Urothelium cell line (cell line): ENCODE measurements around the gene PRPF39.

Experiments
- DNase-seq: peaks from one replicate; pipeline ENCODE4 v3.0.0; 2011; ENCODE audit warnings: low spot score, mixed read lengths
- FAIRE-seq: peaks from 2 replicates; lab custom pipeline; 2011; peaks lifted over from hg19 to GRCh38; lab: Jason Lieb, UNC

The PRPF39 gene, protein sequence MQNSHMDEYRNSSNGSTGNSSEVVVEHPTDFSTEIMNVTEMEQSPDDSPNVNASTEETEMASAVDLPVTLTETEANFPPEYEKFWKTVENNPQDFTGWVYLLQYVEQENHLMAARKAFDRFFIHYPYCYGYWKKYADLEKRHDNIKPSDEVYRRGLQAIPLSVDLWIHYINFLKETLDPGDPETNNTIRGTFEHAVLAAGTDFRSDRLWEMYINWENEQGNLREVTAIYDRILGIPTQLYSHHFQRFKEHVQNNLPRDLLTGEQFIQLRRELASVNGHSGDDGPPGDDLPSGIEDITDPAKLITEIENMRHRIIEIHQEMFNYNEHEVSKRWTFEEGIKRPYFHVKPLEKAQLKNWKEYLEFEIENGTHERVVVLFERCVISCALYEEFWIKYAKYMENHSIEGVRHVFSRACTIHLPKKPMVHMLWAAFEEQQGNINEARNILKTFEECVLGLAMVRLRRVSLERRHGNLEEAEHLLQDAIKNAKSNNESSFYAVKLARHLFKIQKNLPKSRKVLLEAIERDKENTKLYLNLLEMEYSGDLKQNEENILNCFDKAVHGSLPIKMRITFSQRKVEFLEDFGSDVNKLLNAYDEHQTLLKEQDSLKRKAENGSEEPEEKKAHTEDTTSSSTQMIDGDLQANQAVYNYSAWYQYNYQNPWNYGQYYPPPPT

DNA sequence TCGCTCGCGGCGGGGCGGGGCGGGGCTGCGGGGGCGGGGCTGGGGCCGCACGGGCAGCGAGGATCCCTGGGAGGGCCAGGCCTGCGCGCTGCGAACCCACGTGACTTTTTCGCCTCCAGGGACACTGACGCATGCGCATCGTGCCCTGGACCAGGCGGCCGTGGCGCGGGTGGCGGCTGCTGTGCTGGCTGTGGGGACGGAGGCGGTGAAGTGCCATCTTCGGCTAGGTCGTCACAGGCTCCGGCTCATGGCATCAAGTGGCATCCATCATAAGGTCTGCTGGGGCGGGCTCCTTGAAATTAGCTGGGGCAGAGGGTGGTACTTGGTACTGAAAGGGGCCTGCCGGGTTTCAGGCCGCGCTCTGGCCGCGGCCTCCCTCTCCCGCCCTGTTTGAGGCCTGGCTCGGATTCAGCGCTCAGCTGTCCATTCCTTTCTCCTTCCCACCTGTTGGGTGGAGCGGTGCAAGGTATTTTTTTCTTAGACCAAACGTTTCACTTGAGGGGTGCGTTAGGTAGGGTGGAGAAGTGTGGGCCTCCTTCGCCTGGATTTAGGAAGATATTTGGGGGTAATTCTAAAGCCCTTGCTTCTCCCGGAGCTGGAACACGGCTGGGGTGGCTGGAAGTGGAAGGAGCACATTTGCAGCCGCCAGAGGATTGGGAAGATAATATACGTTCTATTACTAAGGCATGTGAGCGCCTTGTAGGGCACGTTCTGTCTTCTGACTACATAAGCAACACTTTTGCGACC, at the start of gene PRPF39:
PRPF39 (plus strand) TSS at position 141 of the 747 bp plus-strand sequence. CDS start 11,124 bp downstream, outside the sequence.
- FAIRE-seq (peak; percentile 98), DNase-seq (peak; percentile 100)

DNA sequence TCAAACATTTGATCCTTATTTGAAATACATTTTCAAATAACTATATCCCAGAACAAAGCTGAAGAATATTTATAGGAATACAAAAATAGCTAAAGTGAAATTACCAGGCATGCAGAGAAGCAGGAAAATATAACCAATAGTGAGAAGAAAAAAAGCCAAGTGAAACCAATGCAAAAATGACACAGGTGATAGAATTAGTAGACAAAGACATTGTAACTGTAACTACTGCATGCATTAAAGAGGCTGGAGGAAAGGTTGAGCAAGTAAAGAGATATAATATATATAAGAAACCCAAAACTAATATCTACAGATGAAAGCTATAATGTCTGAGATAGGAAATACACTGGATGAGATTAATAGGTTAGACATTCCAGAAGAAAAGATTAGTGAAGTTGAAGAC, 49.2 kb upstream of the PRPF39 start:
- DNase-seq (no peak), FAIRE-seq (no peak)

DNA sequence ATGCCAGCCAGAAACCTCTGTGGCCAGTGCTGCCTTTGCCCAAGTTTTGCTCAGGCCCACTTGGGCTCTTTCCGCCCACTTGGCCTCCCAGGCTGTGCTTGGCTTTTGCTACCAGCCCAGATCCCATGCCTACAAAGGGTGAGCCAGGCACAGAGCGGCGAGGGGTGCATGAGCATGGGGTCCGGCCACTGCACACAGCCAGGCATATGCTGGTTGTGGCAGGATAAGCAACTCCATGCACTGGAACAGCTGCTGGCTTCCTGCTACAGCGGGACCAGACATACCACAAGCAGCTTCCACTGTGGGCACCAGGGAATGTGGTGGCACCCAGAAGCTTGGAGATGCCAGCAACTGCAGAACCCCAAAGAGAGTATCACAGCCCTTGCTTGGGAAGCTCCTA, 45.7 kb upstream of the PRPF39 start:
- peak; percentile 71 for FAIRE-seq
- DNase-seq: no peak

DNA sequence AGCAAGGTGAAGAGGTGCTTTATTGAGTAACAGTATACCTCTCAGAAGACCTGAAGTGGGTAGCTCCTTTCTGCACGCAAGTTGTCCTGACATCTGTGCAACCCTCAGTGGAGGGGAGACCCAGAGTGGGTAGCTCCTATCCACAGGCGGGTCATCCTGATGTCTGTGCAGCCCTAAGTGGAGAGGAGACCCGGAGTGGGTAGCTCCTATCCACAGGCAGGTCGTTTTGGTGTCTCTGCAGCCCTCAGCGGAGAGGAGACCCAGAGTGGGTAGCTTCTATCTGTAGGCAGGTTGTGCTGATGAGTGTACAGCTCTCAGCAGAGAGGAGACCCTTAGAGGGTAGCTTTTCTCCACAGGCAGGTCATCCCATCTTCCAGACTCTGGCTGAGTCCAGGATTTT, 45.1 kb upstream of the PRPF39 start:
- DNase-seq (no peak), FAIRE-seq (no peak)

DNA sequence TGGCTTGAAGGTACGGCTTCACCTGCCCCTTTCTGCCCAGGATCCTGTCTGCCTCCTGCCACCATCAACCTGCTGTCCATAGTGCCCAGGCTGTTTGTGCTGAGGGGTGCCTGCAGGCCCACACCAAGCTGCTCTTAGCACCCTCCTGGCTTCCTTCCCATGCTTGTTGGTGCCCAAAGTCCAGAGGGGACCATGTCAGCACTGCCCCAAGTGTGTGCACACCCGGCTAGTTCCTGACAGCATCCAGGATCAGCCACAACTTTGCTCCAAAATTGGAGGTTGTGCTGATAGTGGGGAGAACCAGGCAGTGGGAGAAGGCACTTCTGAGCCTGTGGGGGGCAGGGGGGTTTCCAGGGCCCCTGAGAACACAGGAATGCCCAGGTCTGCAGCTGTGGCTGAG, 44.5 kb upstream of the PRPF39 start:
- FAIRE-seq: peak; percentile 55
- no peak for DNase-seq

DNA sequence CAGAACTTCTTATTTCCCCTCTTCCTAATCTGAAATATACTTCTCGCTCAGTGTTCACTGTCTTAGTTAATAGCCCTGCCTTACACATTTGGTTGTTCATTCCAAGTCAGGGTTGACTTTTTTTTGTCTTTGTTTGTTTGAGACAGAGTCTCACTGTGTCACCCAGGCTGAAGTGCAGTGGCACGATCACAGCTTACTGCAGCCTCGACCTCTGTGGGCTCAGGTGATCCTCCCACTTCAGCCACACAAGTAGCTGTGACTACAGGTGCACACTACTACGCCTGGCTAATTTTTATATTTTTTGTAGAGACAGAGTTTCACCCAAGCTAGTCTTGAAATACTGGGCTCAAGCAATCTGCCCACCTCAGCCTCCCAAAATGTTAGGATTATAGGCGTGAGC, 42.3 kb upstream of the PRPF39 start:
- FAIRE-seq: no peak
- no peak for DNase-seq

DNA sequence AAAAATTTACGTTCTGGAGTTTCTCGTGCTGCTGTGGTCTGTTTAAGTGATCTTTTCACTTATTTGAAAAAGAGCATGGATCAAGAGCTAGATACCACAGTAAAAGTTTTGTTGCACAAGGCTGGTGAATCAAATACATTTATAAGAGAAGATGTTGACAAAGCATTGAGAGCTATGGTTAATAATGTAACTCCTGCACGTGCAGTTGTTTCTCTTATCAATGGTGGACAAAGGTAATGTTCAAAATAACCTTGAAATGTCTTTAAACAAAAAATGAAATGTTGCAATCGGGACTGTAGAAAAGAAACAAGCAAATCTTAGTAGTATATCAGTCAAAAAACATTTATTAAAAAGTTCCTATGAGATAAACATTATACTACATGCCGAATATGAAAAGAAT, 39.3 kb upstream of the PRPF39 start:
- DNase-seq: no peak
- FAIRE-seq: no peak

DNA sequence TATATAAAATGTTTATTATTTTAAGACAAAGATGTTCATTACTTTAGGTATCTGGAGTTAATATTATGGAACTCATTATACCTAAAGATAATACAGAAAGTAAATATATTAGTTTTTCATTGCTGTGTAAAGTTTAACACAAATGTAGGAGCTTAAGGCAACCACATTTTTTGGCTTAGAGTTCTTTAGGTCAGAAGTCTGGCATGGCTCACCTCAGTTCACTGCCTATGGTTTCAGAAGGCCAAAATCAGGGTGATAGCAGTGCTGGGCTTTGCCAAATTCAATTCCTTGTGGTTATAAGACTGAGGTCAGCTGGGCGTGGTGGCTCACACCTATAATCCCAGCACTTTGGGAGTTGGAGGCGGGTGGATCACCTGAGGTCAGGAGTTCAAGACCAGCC, 35.5 kb upstream of the PRPF39 start:
- DNase-seq (no peak), FAIRE-seq (no peak)

DNA sequence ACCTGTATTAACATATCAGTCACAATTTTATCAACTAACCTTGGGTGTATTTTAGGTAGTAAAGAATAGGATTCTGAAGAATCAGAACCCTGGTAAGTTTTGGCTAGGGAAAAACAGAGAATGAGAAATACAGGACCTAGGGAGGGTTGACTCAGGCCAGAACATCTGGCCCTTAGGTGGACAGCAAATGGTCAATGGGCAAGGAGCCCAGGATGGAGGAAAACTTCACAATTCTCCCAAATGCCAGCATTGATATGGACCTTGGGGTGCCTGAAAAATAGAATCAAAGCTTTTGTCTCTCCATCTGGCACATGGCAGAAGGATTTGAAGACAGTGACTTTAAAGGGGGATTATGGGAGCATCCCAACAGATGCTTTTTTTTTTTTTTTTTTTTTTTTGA, 32.7 kb upstream of the PRPF39 start:
- FAIRE-seq (no peak), DNase-seq (no peak)

DNA sequence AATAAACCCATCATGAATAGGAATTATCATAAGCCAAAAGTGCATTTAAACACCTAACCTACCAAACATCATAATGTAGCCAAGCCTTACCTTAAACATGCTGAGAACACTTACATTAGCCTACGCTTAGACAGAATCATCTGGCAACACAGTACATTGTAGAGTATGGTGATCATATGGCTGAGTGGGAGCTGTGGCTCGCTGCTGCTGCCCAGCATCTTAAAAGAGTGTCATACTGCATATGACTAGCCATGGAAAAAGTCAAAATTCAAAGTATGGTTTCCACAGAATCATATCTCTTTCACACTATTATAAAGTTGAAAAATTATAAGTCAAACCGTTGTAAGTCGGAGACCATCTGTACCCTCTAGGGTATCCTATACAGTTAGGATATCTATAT, 32.0 kb upstream of the PRPF39 start:
- peak; percentile 27 for FAIRE-seq
- DNase-seq: no peak

DNA sequence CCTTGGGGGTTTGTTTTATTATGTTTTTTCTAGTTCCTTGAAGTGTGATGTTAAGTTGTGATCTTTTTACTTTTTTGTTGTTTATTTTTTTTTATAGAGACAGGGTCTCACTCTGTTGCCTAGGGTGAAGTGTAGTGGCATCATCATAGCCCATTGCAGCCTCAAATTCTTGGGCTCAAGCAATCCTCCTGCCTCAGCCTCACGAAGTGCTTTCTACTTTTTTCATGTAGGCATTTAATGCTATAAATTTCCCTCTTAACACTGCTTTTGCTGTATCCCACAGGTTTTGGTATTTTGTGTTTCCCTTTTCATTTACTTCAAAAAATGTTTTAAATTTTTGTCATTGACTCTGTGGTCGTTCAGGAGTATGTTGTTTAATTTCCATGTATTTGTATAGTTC, 26.6 kb upstream of the PRPF39 start:
- DNase-seq (no peak), FAIRE-seq (no peak)

DNA sequence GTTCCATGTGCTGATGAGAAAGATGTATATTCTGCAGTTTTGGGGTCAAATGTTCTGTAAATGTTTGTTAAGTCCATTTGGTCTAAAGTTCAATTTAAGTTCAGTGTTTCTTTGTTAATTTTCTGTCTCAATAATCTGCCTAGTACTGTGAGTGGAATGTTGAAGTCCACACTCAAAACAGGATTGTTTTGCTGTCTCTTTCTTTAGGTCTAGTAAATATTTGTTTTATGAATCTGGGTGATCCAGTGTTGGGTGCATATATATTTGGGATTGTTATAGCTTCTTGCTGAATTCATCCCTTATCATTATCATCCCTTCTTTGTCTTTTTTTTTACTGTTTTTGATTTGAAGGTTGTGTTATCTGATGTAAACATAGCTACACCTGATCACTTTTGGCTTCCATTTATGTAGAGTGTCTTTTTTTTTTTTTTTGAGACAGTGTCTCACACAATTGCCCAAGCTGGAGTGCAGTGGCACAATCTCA, 26.0 kb upstream of the PRPF39 start:
- DNase-seq: no peak
- no peak for FAIRE-seq

DNA sequence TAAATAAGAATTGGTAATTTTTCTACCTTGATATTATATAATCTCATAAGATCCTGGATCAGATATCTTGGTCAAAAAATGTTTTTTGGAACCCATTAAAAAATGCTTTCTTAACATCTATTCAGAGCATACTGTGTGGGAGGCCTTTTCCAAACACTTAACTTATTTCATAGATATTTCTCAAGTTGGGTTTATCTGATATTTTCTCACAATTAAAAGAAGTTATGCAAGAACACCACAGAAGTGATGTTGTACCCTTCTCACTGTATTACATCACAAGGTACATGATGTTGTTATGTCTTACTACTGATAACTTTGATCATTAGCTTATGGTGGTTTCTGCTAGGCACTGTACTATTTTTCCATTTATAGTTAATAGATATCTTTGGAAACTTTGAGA, 23.4 kb upstream of the PRPF39 start:
- no peak for FAIRE-seq
- no peak for DNase-seq

DNA sequence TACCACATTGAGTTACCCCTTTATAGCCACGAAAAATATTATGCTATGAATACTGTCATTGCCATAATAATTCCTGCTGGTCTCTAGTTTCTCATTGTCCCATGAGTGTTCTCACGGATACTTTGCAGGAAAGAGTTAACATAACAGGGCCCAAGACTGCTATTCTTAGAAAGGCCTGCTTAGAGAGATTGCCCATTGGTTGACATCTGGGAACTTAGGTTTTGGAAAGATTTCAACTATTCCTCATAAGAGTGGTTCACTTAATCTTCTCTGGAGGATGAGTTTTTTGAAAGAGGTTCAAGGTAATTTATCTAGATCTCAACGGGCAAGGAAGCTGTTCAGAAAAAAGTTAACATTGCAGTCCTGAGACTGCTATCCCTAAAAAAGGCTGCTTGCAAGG, 18.4 kb upstream of the PRPF39 start:
- FAIRE-seq: no peak

DNA sequence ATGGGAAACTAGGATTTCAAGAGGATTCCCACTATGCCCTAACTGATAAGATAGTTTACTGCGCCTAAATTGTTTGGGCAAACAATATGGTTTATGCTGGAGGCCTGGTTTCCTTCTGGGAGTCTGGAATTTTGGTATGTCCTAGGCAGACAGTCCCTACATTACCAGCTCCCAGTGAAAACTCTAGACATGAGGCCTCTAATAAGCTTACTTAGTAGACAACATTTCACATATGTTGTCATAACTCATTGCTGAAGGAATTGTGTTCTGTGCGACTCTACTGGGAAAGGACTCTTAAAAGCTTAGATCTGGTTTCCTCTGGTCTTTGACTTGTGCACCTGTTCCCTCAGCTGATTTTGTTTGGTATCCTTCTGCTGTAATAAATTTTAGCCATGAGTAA, 18.0 kb upstream of the PRPF39 start:
- no peak for FAIRE-seq
- DNase-seq: no peak

More for the DNA sequence above, 18.4 kb upstream of the PRPF39 start:
- DNase-seq: no peak

DNA sequence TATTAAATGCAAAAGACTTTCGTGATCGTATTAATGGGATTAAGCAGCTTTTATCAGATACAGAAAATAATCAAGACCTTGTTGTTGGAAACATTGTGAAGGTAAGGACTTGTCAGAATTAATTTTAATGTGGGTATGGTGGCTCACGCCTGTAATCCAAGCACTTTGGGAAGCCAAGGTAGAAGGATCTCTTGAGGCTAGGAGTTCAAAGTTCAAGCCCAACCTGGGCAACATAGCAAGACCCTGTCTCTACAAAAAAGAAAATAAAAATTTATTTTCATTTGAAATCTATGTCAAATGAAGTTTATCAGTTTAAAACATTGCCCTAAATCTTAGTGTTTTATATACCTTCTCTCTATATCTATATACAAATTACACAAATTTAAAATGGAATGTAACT, 17.2 kb upstream of the PRPF39 start:
- no peak for DNase-seq
- no peak for FAIRE-seq

DNA sequence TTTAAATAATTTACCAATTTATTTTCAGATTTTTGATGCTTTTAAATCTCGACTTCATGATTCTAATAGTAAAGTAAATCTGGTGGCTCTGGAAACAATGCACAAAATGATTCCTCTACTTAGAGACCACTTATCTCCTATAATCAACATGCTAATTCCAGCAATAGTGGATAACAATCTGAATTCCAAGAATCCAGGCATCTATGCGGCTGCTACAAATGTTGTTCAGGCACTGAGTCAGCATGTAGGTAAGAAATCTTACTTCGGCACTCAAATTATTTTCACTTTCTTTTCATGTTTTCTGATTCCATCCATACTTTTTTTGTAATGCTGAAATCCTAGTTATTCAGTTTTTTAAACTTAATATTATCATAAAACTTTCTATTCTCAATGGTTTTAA, 15.5 kb upstream of the PRPF39 start:
- FAIRE-seq (no peak), DNase-seq (no peak)

DNA sequence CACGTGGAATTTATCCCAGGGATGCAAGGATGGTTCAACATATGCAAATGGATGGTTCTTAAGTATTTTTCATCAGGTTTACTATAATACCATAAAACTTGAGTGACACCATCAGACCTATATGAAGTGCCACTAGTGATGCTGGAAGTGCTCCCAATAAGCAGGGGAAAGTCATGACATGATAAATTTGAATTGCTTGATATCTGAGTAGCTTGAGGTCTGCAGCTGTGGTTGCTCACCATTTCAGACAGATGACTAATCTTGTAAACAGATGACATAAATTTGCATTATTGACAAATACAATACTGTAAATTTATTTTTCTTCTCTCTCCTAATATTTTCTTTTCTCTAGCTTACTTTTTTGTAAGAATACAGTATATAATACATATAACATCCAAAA, 13.7 kb upstream of the PRPF39 start:
- DNase-seq (no peak), FAIRE-seq (no peak)

DNA sequence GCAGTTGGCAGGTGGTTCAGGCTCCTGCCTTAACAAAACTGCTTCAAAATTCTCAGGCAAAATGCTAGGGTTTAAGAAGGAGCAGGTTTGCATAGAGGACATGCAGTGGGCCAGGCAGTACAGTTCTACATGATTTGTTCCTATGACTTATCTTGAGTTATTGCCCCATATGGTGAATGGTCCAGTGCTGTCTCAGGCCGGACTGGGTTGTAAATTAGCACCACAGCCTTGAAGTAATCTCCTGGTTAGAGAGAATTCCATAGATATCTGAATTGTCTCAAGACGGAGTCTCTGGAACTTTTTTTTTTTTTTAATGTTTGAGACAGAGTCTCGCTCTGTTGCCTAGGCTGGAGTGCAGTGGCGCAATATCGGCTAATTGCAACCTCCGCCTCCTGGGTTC, 11.8 kb upstream of the PRPF39 start:
- FAIRE-seq (no peak), DNase-seq (no peak)

DNA sequence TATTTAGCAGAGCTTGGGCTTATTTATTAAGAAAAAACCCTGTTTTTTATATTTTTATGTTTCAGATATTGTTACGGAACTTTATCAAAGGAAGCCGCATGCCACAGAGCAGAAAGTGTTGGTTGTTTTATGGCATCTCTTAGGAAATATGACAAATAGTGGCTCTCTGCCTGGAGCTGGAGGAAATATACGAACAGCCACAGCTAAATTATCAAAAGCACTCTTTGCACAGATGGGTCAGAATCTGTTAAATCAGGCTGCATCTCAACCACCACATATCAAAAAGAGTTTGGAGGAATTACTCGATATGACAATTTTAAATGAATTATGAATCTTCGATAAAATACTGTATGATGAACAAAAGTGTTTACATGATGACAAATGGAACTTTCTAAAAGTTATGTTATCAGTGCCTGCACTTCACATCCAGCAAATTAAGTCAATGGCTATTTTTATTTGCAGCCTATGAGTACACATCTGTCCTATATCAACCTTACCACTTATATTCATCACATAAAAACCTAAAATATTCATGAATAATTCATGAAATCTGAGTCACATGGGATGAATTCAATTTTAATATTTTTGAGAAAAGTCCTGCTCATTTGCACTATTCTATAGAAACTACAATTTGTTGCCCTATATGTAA, 10.6 kb upstream of the PRPF39 start:
- FAIRE-seq: no peak
- no peak for DNase-seq

DNA sequence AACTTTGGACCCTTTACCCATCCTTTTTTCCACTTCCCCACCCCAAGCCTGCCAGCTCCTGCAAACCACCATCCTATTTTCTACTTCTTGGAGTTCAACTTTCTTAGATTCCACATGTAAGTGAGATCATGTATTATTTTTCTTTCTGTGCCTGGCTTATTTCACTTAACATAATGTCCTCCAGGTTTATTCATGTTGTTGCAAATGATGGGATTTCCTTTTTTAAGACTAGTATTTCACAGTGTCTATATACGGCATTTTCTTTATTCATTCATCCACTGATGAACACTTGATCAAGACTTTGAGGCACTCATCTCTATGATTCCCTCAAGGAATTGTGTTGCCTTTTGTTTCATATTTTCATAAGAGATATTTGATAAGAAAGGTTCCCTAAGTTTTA, 5.6 kb upstream of the PRPF39 start:
- DNase-seq: no peak

More for the DNA sequence above, 5.6 kb upstream of the PRPF39 start:
- peak; percentile 13 for FAIRE-seq
